ENCODE measurements around the gene SLC35E3.

Gene SLC35E3

DNA sequence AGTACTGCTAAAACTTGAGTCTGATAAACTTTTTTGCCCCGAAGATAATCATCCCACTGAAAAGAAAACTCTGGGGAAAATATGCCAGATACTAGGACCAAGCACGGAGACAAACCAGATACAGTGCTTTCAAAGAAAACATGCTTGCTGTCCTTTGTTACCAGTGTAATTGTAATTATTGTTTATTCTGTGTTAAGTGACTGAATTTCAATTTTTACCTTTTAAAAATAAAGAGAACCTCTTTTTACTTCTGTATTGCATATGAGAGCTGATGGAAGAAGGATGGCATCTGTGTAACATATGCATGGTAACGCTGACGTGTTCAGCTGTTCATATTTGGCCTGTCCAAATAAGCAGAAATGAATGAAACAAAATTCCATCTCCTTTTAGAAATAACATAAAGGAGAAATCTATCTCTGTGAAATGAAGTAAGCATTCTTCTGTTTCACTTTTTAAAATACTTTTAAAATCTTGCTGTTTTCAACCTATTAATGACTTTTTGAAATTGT is 22.5 kb downstream of the SLC35E3 start:
- TF ChIP-seq, protein P1, sequence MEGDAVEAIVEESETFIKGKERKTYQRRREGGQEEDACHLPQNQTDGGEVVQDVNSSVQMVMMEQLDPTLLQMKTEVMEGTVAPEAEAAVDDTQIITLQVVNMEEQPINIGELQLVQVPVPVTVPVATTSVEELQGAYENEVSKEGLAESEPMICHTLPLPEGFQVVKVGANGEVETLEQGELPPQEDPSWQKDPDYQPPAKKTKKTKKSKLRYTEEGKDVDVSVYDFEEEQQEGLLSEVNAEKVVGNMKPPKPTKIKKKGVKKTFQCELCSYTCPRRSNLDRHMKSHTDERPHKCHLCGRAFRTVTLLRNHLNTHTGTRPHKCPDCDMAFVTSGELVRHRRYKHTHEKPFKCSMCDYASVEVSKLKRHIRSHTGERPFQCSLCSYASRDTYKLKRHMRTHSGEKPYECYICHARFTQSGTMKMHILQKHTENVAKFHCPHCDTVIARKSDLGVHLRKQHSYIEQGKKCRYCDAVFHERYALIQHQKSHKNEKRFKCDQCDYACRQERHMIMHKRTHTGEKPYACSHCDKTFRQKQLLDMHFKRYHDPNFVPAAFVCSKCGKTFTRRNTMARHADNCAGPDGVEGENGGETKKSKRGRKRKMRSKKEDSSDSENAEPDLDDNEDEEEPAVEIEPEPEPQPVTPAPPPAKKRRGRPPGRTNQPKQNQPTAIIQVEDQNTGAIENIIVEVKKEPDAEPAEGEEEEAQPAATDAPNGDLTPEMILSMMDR (IDR thresholded peaks at IDR 0.05; ENCODE audit: low read length, missing control alignments): no peak
- DNase-seq (ENCODE audit: low read depth): no peak
- no peak overlapping the region for H3K4me3 ChIP-seq (replicated peaks; ENCODE audit: low read depth, low read length)

DNA sequence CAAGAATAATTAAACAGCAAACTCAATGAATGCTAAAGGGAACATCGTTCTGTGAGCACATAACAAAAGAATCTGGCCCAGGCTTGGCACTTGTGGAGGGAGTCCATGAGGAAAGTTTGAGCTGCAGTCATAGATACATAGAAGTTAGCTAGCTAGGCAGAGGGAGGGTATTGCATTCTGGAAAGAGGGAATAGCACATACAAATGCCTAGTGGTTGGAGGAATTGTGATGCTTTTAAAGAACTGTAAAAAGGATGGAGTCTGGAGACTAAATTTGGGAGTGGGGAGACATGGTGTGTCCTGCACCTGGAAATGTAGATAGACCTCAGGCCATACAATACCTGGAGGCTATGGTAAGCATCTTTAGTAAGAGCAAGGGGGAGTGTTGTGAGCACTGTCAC is 24.0 kb downstream of the SLC35E3 start:
- no peak for DNase-seq (ENCODE audit: low read depth)
- H3K4me3 ChIP-seq (replicated peaks; ENCODE audit: low read depth, low read length): no peak overlapping the region
- TF ChIP-seq, protein P1 (IDR thresholded peaks at IDR 0.05; ENCODE audit: low read length, missing control alignments): no peak

DNA sequence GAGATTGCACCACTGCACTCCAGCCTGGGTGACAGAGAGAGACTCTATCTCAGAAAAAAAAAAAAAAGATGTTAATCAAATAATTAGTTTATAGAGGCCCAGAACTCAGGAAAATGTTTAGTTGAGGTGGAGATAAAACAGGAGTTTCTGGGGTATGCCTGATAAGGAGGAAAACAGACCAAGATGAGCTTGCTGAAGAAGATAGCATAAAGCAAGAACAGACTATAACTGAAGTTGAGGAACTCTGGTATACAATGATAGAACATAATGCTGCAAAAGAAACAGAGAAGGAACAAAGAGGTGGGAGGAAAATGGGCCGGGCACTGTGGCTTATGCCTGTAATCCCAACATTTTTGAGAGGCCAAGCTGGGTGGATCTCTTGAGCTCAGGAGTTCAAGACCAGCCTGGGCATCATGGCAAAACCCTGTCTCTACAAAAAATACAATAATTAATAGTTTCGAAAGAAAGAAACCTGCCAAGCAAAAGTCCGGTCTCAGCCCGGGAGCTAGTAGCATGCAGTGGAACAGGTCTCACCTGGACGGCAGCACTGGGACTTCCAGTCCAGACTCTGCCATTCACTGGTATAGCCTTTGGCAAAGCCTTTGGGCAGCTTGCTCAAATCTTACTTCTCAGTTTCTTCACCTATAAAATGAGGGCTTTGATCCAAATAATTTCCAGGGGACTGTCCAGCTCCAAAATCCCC is 25.4 kb downstream of the SLC35E3 start:
- TF ChIP-seq, protein P1 (IDR thresholded peaks at IDR 0.05; ENCODE audit: low read length, missing control alignments): no peak
- DNase-seq (ENCODE audit: low read depth): no peak
- H3K4me3 ChIP-seq (replicated peaks; ENCODE audit: low read depth, low read length): no peak overlapping the region

DNA sequence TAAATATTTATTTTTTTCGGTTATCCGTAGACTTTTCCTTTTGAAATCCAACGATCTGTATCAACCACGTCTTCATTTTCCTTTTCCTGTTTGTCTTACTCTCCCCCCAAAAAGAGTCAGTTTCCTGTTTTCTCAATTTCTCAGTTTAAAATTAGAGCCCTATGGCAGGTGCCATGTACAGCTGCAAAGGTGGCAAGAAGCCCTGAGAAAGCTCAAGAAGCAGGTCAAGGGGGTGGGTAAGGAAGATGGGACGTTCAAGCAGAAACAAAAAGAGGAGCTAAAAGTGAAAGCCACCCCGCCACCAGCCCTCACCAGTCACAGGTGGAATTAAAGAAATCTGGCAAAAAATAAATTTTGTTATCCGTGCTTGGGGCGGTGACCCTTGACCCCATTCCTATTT is 26.7 kb downstream of the SLC35E3 start:
- no peak overlapping the region for H3K4me3 ChIP-seq (replicated peaks; ENCODE audit: low read depth, low read length)
- no peak for DNase-seq (ENCODE audit: low read depth)
- TF ChIP-seq, protein P1 (IDR thresholded peaks at IDR 0.05; ENCODE audit: low read length, missing control alignments): no peak

DNA sequence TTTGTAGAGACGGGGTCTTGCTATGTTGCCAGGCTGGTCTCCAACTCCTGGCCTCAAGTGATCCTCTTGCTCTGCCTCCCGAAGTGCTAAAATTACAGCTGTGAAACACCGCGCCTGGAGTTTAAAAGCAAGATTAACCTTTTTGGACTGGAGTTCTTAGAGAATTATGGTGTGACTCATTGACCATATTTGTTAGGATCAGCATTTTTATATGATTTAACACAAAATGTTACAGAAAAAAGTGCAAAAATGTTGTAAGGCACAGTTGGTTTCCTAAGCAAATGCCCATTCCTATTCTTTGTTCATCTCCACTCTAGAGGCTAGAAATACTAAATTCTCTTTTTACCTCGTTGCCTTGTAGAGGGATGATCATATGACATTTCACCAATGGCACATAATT is 27.6 kb downstream of the SLC35E3 start:
- no peak for DNase-seq (ENCODE audit: low read depth)
- TF ChIP-seq, protein P1 (IDR thresholded peaks at IDR 0.05; ENCODE audit: low read length, missing control alignments): no peak
- no peak overlapping the region for H3K4me3 ChIP-seq (replicated peaks; ENCODE audit: low read depth, low read length)

DNA sequence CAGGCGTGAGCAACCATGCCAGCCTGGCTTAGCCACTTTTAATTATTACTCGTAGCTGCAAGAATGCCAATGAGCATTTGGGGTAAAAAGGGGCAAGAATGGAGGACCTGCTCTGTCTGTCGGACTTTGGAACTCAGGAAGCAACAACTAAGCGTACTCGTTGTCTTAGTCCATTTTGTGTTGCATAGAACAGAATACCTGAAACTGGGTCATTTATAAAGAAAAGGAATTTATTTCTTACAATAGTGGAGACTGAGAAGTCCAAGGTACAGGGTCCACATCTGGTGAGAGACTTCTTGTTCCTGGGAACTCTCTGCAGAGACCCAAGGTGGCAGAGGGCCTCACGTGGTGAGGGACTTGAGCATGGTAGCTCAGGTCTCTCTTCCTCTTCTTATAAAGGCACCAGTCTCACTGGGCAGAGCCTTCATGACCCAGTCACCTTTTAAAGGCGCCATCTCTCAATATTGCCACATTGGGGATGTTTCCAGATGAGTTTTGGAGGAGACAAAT is 29.2 kb downstream of the SLC35E3 start:
- TF ChIP-seq, protein P1 (IDR thresholded peaks at IDR 0.05; ENCODE audit: low read length, missing control alignments): no peak
- DNase-seq (ENCODE audit: low read depth): no peak
- H3K4me3 ChIP-seq (replicated peaks; ENCODE audit: low read depth, low read length): no peak overlapping the region
